H1 (cell line): ENCODE results near the gene TMEM252. TPM values are rescaled to one million over a fixed set of nuclear protein-coding genes. Genes with fewer than 3 reads are reported as not detected.

ENCODE experiments used
- CTCF ChIA-PET: fragments of 300-600 bp; sonication (Branson Sonifier 250); formaldehyde crosslinking; loops from one replicate; lab custom pipeline; 2021; ENCODE audit not compliant: partially characterized antibody; lab: Charles Lee
- POLR2A ChIA-PET: fragments of 300-600 bp; sonication (Branson Sonifier 250); formaldehyde crosslinking; loops from one replicate; lab custom pipeline; 2021; ENCODE audit warnings: inconsistent platforms; ENCODE audit not compliant: partially characterized antibody; lab: Charles Lee
- DNase-seq, 2 experiments: peaks; one replicate each; pipeline versions ENCODE4 v3.0.0 to v3.0.0-alpha.2; 2010 to 2022; ENCODE audit warnings: low spot score in 2 of 2, low read depth in 1 of 2, mixed read lengths in 1 of 2
- FAIRE-seq: peaks from 2 replicates; lab custom pipeline; 2011; peaks lifted over from hg19 to GRCh38; lab: Jason Lieb, UNC
- H2AFZ ChIP-seq: 2 replicates; pipeline ENCODE4 v1.8.1; 2012; ENCODE audit warnings: low read length, inconsistent platforms
- H2AK5ac ChIP-seq: 2 replicates; pipeline ENCODE4 v1.6.1; 2013; ENCODE audit warnings: low read depth, low read length
- H2BK120ac ChIP-seq: replicated peaks from 2 replicates; pipeline ENCODE3; 2013; ENCODE audit warnings: low read depth, low read length, inconsistent platforms
- H2BK12ac ChIP-seq: 2 replicates; pipeline ENCODE4 v1.6.1; 2013; ENCODE audit warnings: low read depth, low read length
- H2BK15ac ChIP-seq: 2 replicates; pipeline ENCODE4 v1.6.1; 2013; ENCODE audit warnings: low read length
- H2BK20ac ChIP-seq: 2 replicates; pipeline ENCODE4 v1.6.1; 2013; ENCODE audit warnings: low read length
- H2BK5ac ChIP-seq: 2 replicates; pipeline ENCODE4 v1.6.1; 2013; ENCODE audit warnings: low read depth, low read length
- H3K14ac ChIP-seq: 2 replicates; pipeline ENCODE4 v1.6.1; 2013; ENCODE audit warnings: inconsistent platforms; ENCODE audit not compliant: insufficient read length
- H3K18ac ChIP-seq: 2 replicates; pipeline ENCODE4 v1.6.1; 2013; ENCODE audit warnings: low read length; ENCODE audit errors: extremely low read depth
- H3K23ac ChIP-seq: 2 replicates; pipeline ENCODE4 v1.6.1; 2013; ENCODE audit warnings: inconsistent platforms; ENCODE audit not compliant: insufficient read length
- H3K23me2 ChIP-seq: 2 replicates; pipeline ENCODE4 v1.6.1; 2013; ENCODE audit warnings: low read depth, low read length
- H3K27ac ChIP-seq: 2 replicates; pipeline ENCODE4 v1.6.1; 2011; ENCODE audit warnings: low read depth, low read length, inconsistent platforms
- H3K27me3 ChIP-seq, 4 experiments: replicated peaks in 1 of 4; 1 replicate in 1 of 4; 2 replicates in 3 of 4; pipeline versions ENCODE4 v1.6.1 to v1.8.1; 2011 to 2013; ENCODE audit warnings: low read length in 3 of 4, mild to moderate bottlenecking in 3 of 4, inconsistent platforms in 2 of 4, mixed read lengths in 2 of 4, moderate library complexity in 1 of 4; ENCODE audit not compliant: control insufficient read depth in 3 of 4, insufficient read depth in 3 of 4; ENCODE audit errors: extremely low read depth in 1 of 4
- H3K36me3 ChIP-seq, 4 experiments: 2 replicates each; pipeline versions ENCODE4 v1.6.1 to v1.8.1; 2011 to 2013; ENCODE audit warnings: mild to moderate bottlenecking in 4 of 4, low read length in 3 of 4, moderate library complexity in 2 of 4, control low read depth in 1 of 4, inconsistent platforms in 1 of 4; ENCODE audit not compliant: insufficient read depth in 4 of 4, control insufficient read depth in 2 of 4
- H3K4ac ChIP-seq: replicated peaks from 2 replicates; pipeline ENCODE3; 2013; ENCODE audit warnings: low read length, low read depth, mixed read lengths, inconsistent platforms; ENCODE audit not compliant: insufficient read length
- H3K4me1 ChIP-seq, 4 experiments: replicated peaks in 1 of 4; 1 replicate in 1 of 4; 2 replicates in 3 of 4; pipeline versions ENCODE4 v1.6.1 to v1.8.1; 2011 to 2013; ENCODE audit warnings: low read length in 3 of 4, inconsistent platforms in 2 of 4, mixed read lengths in 1 of 4; ENCODE audit not compliant: insufficient read depth in 4 of 4, control insufficient read depth in 3 of 4
- H3K4me2 ChIP-seq, 2 experiments: 2 replicates each; pipeline versions ENCODE4 v1.6.1 to v1.8.1; 2011 to 2013; ENCODE audit warnings: low read depth in 2 of 2, low read length in 2 of 2, control low read depth in 1 of 2, inconsistent platforms in 1 of 2, mild to moderate bottlenecking in 1 of 2; ENCODE audit not compliant: insufficient read depth in 1 of 2
- H3K4me3 ChIP-seq, 4 experiments: fragments of 200-600, 300-600 bp in 1 of 4; sonication (generic), shearing (Covaris generic), sonication (Bioruptor Twin) in 1 of 4; 2 replicates each; pipeline versions ENCODE4 v1.5.1 to v1.8.1; 2011 to 2016; ENCODE audit warnings: low read length in 4 of 4, low read depth in 3 of 4, control low read depth in 2 of 4, inconsistent platforms in 2 of 4, mild to moderate bottlenecking in 2 of 4, mixed read lengths in 1 of 4, moderate library complexity in 1 of 4; ENCODE audit not compliant: insufficient read depth in 2 of 4; ENCODE audit errors: extremely low read depth in 1 of 4
- H3K56ac ChIP-seq: replicated peaks from 2 replicates; pipeline ENCODE3; 2013; ENCODE audit warnings: low read depth, mild to moderate bottlenecking, mixed read lengths, low read length, inconsistent platforms; ENCODE audit not compliant: insufficient read length
- H3K79me1 ChIP-seq: 2 replicates; pipeline ENCODE4 v1.6.1; 2013; ENCODE audit warnings: low read depth, low read length, control low read depth
- H3K79me2 ChIP-seq, 2 experiments: 2 replicates each; pipeline versions ENCODE4 v1.6.1 to v1.8.1; 2012 to 2013; ENCODE audit warnings: low read length in 2 of 2, mild to moderate bottlenecking in 2 of 2, inconsistent platforms in 1 of 2; ENCODE audit not compliant: insufficient read depth in 2 of 2, control insufficient read depth in 1 of 2
- H3K9ac ChIP-seq, 4 experiments: replicated peaks in 1 of 4; 1 replicate in 1 of 4; 2 replicates in 3 of 4; pipeline versions ENCODE4 v1.6.1 to v1.8.1; 2011 to 2013; ENCODE audit warnings: low read depth in 3 of 4, low read length in 3 of 4, control low read depth in 2 of 4, mild to moderate bottlenecking in 2 of 4, moderate library complexity in 2 of 4, inconsistent platforms in 1 of 4; ENCODE audit errors: extremely low read depth in 1 of 4
- H3K9me3 ChIP-seq, 2 experiments: 2 replicates each; pipeline versions ENCODE4 v1.6.1 to v1.8.1; 2012 to 2013; ENCODE audit warnings: mild to moderate bottlenecking in 2 of 2, moderate library complexity in 2 of 2, control low read depth in 1 of 2, inconsistent platforms in 1 of 2, low read depth in 1 of 2, low read length in 1 of 2, mixed read lengths in 1 of 2; ENCODE audit not compliant: insufficient read depth in 2 of 2
- H4K20me1 ChIP-seq, 2 experiments: replicated peaks in 1 of 2; 2 replicates each; pipeline versions ENCODE3 to v1.8.1; 2011 to 2013; ENCODE audit warnings: inconsistent platforms in 2 of 2, low read length in 2 of 2, mild to moderate bottlenecking in 1 of 2; ENCODE audit not compliant: insufficient read depth in 2 of 2, control insufficient read depth in 1 of 2
- H4K5ac ChIP-seq: 2 replicates; pipeline ENCODE4 v1.6.1; 2013; ENCODE audit warnings: low read length, low read depth, mixed read lengths, inconsistent platforms; ENCODE audit not compliant: insufficient read length
- H4K8ac ChIP-seq: 2 replicates; pipeline ENCODE4 v1.8.0; 2013; ENCODE audit warnings: mild to moderate bottlenecking, moderate library complexity, low read length, inconsistent platforms; ENCODE audit not compliant: insufficient read depth; ENCODE audit errors: extremely low read depth
- H4K91ac ChIP-seq: replicated peaks from 2 replicates; pipeline ENCODE3; 2013; ENCODE audit warnings: low read length, mixed read lengths, inconsistent platforms; ENCODE audit not compliant: insufficient read length
- CEBPB ChIP-seq: IDR thresholded peaks from 2 replicates; pipeline ENCODE4 v1.6.1; 2012; ENCODE audit warnings: low read depth, low read length
- CTCF ChIP-seq, 3 experiments: IDR thresholded peaks; 1 replicate in 2 of 3; 2 replicates in 1 of 3; pipeline versions ENCODE4 v1.5.1 to v1.6.1; 2011; ENCODE audit warnings: low read length in 3 of 3, mild to moderate bottlenecking in 3 of 3, inconsistent platforms in 2 of 3, low read depth in 1 of 3, moderate library complexity in 1 of 3; ENCODE audit not compliant: insufficient read depth in 1 of 3; ENCODE audit errors: control extremely low read depth in 1 of 3
- JUN ChIP-seq: IDR thresholded peaks from 2 replicates; pipeline ENCODE4 v1.6.1; 2011; ENCODE audit warnings: low read depth, mild to moderate bottlenecking, improper control_type of control experiment, low read length
- MAX ChIP-seq: IDR thresholded peaks from 2 replicates; pipeline ENCODE4 v1.6.1; 2012; ENCODE audit warnings: inconsistent platforms
- RAD21 ChIP-seq, 2 experiments: IDR thresholded peaks in 1 of 2; conservative IDR thresholded peaks in 1 of 2; 2 replicates each; pipeline ENCODE4 v1.6.1; 2011; ENCODE audit warnings: low read depth in 2 of 2, low read length in 2 of 2, improper control_type of control experiment in 1 of 2, inconsistent platforms in 1 of 2, mild to moderate bottlenecking in 1 of 2, moderate library complexity in 1 of 2
- TBP ChIP-seq: IDR thresholded peaks from 2 replicates; pipeline ENCODE4 v1.6.1; 2011; ENCODE audit warnings: low read depth, low read length, improper control_type of control experiment
- WGBS, 2 experiments: shearing (Covaris generic) in 1 of 2; methylation state at CpG; one replicate each; pipeline versions ENCODE4 v1.1.6 to v1.1.7; 2013 to 2015; ENCODE audit warnings: low lambda C conversion rate in 2 of 2, mixed read lengths in 2 of 2, inconsistent platforms in 1 of 2, low coverage in 1 of 2, missing lambda C conversion rate in 1 of 2; ENCODE audit not compliant: insufficient replicate concordance in 2 of 2, insufficient coverage in 1 of 2, insufficient read length in 1 of 2; ENCODE audit errors: extremely low coverage in 1 of 2, missing lambda C conversion rate in 1 of 2; 5-methylcytosine and 5-hydroxymethylcytosine counted together
- polyA plus RNA-seq, 7 experiments: library from polyadenylated mRNA; depleted of rRNA in 3 of 7; stranded (reverse) in 5 of 7; unstranded in 2 of 7; fragments of >200 nt in 5 of 7; fragments of 200-250 nt in 2 of 7; gene quantifications; 1 replicate in 5 of 7; 2 replicates in 1 of 7; 4 replicates in 1 of 7; pipeline versions ENCODE4 v1.2.1 to v1.2.3, GENCODE V29; 2011 to 2013; ENCODE audit warnings: missing spikeins in 2 of 7, mixed read lengths in 2 of 7
- total RNA-seq: library from RNA; stranded (reverse); fragmentation: NEBNext Ultra II Directional; extraction: Animal tissue kit (Norgen Biotek cat#: 25700); gene quantifications from 2 replicates; pipeline ENCODE4 v1.2.1, GENCODE V29; 2021

The TMEM252 gene
- total and polyA plus RNA-seq, 2 of the 8 experiments (the other 6 are each of a cell fraction or from before 2014, with no cell fraction given): not detected

GRCh38 chr9:68507130-68507805 is 33.4 kb downstream of the TMEM252 start:
- H2AFZ ChIP-seq: no peak overlapping the region
- no peak overlapping the region for H3K18ac ChIP-seq
- H4K20me1 ChIP-seq: peaks cover 4 to 13% of the 10 kb centered on the region in 2 experiments
- no peak overlapping the region for H2BK12ac ChIP-seq
- no peak overlapping the region for H3K23ac ChIP-seq
- TF ChIP-seq JUN (no peak), CTCF (IDR thresholded peaks at IDR 0.05; ENCODE audit: control extremely low read depth in 1 of 3, insufficient read depth in 1 of 3, low read depth in 1 of 3, low read length in 3 of 3) (peak in 2 of 3 experiments; percentile 15 to 37; a peak in 2 of 4 replicates), MAX (no peak), CEBPB (no peak), RAD21 (IDR thresholded peaks at IDR 0.05 in 1 of 2, conservative IDR thresholded peaks at IDR 0.05 in 1 of 2; ENCODE audit: low read depth in 2 of 2, low read length in 2 of 2) (peak; percentile 59 to 60), TBP (no peak)
- no peaks in the 10 kb centered on the region; a peak in 1 of 4 replicates for H3K9me3 ChIP-seq
- H3K23me2 ChIP-seq: no peaks in the 10 kb centered on the region
- H4K91ac ChIP-seq: no peak overlapping the region
- H3K79me1 ChIP-seq: no peaks in the 10 kb centered on the region
- ChIA-PET POLR2A (interaction anchor here (0.7 kb wide), 1 partner anchor 35 kb away, joined by 3 read pairs; no protein-coding TSS in a partner anchor), CTCF (interaction anchor here (0.6 to 4.7 kb wide), 16 partner anchors 9 to 164 kb away, joined by 3 to 25 read pairs (median 4); no protein-coding TSS in a partner anchor)
- H3K4me1 ChIP-seq: no peaks in the 10 kb centered on the region
- no peak overlapping the region for H3K56ac ChIP-seq
- no peak overlapping the region for H4K5ac ChIP-seq
- no peak overlapping the region for H3K27ac ChIP-seq
- H3K36me3 ChIP-seq: no peaks in the 10 kb centered on the region
- FAIRE-seq (no peak), DNase-seq (no peak)
- no peak overlapping the region for H4K8ac ChIP-seq
- no peak overlapping the region for H3K4ac ChIP-seq
- no peak overlapping the region for H3K4me2 ChIP-seq
- H2BK20ac ChIP-seq: no peak overlapping the region
- H3K79me2 ChIP-seq: no peaks in the 10 kb centered on the region
- H2AK5ac ChIP-seq: no peak overlapping the region
- no peak overlapping the region for H3K4me3 ChIP-seq
- no peak overlapping the region for H2BK15ac ChIP-seq
- H3K27me3 ChIP-seq: peaks cover 44 to 89% (median 77%) of the 10 kb centered on the region in 4 experiments
- WGBS, 2 experiments: 45% methylated on average over 7 of the region's 7 CpGs; no CpG with 5 or more reads in 1 of the 2 experiments
- no peak overlapping the region for H3K14ac ChIP-seq
- H3K9ac ChIP-seq: no peak overlapping the region
- H2BK120ac ChIP-seq: no peak overlapping the region
- H2BK5ac ChIP-seq: no peak overlapping the region
